Activated B cell treated with CpG ODN at 0.5 μM for 24 hours (primary cell): Measurements from ENCODE around the gene TUT1. TPM values are rescaled to one million over a fixed set of nuclear protein-coding genes. Genes with fewer than 3 reads are reported as not detected.
A peak's percentile ranks its signal among the peaks of the same experiment; 100 is the strongest.

Experiments
- ATAC-seq: fragments of 200-7000 bp; cut with Tn5 transposase; one replicate; pipeline ENCODE4 v1.10.0; 2021; ENCODE audit warnings: low read depth, mild to moderate bottlenecking, moderate library complexity
- CTCF ChIA-PET: fragments of 350-600 bp; sonication (Branson Sonifier 250); formaldehyde crosslinking; loops from one replicate; lab custom pipeline; 2021; ENCODE audit warnings: antibody characterized with exemption; lab: Charles Lee
- POLR2A ChIA-PET: fragments of 350-600 bp; sonication (Branson Sonifier 250); formaldehyde crosslinking; loops from one replicate; lab custom pipeline; 2021; ENCODE audit warnings: antibody characterized with exemption; lab: Charles Lee
- DNase-seq: peaks from one replicate; pipeline ENCODE4 v3.0.0; 2022
- H3K27ac Mint-ChIP-seq: one replicate; pipeline ENCODE4 v1.8.0; 2020; ENCODE audit warnings: mixed read lengths
- H3K27me3 Mint-ChIP-seq: one replicate; pipeline ENCODE4 v1.8.0; 2021; ENCODE audit warnings: mixed read lengths
- H3K36me3 Mint-ChIP-seq: one replicate; pipeline ENCODE4 v1.8.0; 2021; ENCODE audit warnings: low read depth, mixed read lengths
- H3K4me1 Mint-ChIP-seq: one replicate; pipeline ENCODE4 v1.8.0; 2021; ENCODE audit warnings: mixed read lengths
- H3K4me3 Mint-ChIP-seq: one replicate; pipeline ENCODE4 v1.8.0; 2020; ENCODE audit warnings: mild to moderate bottlenecking, mixed read lengths
- H3K9me3 Mint-ChIP-seq: one replicate; pipeline ENCODE4 v1.8.0; 2020; ENCODE audit warnings: mixed read lengths
- CTCF ChIP-seq: fragments of 200-600 bp; IDR thresholded peaks from one replicate; pipeline ENCODE4 v1.8.0; 2022; ENCODE audit warnings: antibody characterized with exemption, mild to moderate bottlenecking
- intact Hi-C: fragments of 100-400 bp; cut with micrococcal nuclease; formaldehyde crosslinking; loops from one replicate; pipeline ENCODE4 v1.15.1; 2024
- total RNA-seq: library from RNA; stranded (reverse); gene quantifications from 2 replicates; pipeline ENCODE4 v1.2.3, GENCODE V29; 2022

The TUT1 gene
- total RNA-seq, 1 donor from 2014 or later, result 30.9 TPM

- H3K36me3 Mint-ChIP-seq, result peaks cover 64% of the 10 kb centered on the region
- H3K27ac Mint-ChIP-seq, result no peak overlapping the region
- H3K27me3 Mint-ChIP-seq, result no peaks in the 10 kb centered on the region
- ATAC-seq (no peak), DNase-seq (no peak)
- H3K4me3 Mint-ChIP-seq, result no peak overlapping the region
- CTCF ChIA-PET, result interaction anchor here (1.0 to 1.4 kb wide), 2 partner anchors 13 to 18 kb away, joined by 3 read pairs; partner anchors contain the start of genes B3GAT3 and TUT1
- H3K4me1 Mint-ChIP-seq, result peaks cover 35% of the 10 kb centered on the region
- TF ChIP-seq CTCF, result no peak
- intact Hi-C loops, result no loop called here
- H3K9me3 Mint-ChIP-seq, result no peaks in the 10 kb centered on the region
- POLR2A ChIA-PET, result interaction anchor here (0.9 to 8.2 kb wide), 3 partner anchors 12 to 49 kb away, joined by 3 to 246 read pairs (median 4); partner anchors contain the start of genes INTS5 and TUT1
Measured at GRCh38 chr11:62604460-62605120, 13.3 kb upstream of the TUT1 start.

DNA sequence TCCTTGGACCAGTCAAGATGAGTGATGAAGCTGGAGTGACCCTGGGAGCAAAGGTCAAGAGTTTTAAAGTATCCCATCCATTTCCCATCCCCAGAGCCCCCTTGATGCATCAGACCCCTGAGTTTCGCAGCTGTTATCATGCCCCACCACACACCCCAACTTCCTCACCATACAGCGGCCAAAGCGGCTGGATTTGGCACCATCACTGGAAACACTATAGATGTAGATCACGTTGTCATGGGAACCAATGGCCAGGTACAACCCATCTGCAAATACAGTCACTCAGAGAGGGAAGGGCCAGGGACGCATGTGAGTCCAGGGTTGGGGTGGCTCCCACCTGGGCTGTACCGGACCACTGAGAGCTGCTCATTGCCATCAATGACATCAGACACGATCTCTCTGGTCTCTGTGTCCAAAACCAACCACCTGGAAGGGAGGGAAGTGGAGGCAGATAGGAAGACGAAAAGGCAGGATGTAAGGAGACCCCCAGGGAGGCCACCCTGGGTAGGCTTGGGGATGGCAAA is 12.5 kb upstream of the TUT1 start:
- no peaks in the 10 kb centered on the region for H3K27me3 Mint-ChIP-seq
- H3K9me3 Mint-ChIP-seq, result peaks cover 2% of the 10 kb centered on the region
- H3K4me1 Mint-ChIP-seq, result peaks cover 39% of the 10 kb centered on the region
- intact Hi-C loops, result loop anchor here (2.0 kb wide), 1 partner anchor 47 kb away; no protein-coding TSS in a partner anchor
- peak overlapping the region; percentile 75 for H3K4me3 Mint-ChIP-seq
- no peak for TF ChIP-seq CTCF
- ChIA-PET CTCF (interaction anchor here (1.0 kb wide), 1 partner anchor 12 kb away, joined by 3 read pairs; the partner anchor contains the start of gene TUT1), POLR2A (interaction anchor here (0.8 to 8.2 kb wide), 4 partner anchors 7 to 68 kb away, joined by 3 to 246 read pairs (median 4); partner anchors contain the start of genes INTS5, LBHD1, TUT1 and UQCC3)
- H3K27ac Mint-ChIP-seq, result no peak overlapping the region
- no peak for ATAC-seq
- no peak for DNase-seq
- H3K36me3 Mint-ChIP-seq, result peaks cover 69% of the 10 kb centered on the region

- intact Hi-C loops, result loop anchor here (2.0 kb wide), 1 partner anchor 46 kb away; no protein-coding TSS in a partner anchor
- H3K9me3 Mint-ChIP-seq, result peaks cover 2% of the 10 kb centered on the region
- TF ChIP-seq CTCF, result no peak
- ATAC-seq, result no peak
- ChIA-PET POLR2A (interaction anchor here (0.5 to 8.2 kb wide), 7 partner anchors 8 to 126 kb away, joined by 3 to 246 read pairs (median 3); partner anchors contain the start of genes C11orf98, CSKMT, INTS5 and LBHD1), CTCF (no interaction called here)
- H3K27ac Mint-ChIP-seq, result peak overlapping the region; percentile 75
- H3K27me3 Mint-ChIP-seq, result no peaks in the 10 kb centered on the region
- no peak for DNase-seq
- peaks cover 69% of the 10 kb centered on the region for H3K36me3 Mint-ChIP-seq
- peak overlapping the region; percentile 75 for H3K4me3 Mint-ChIP-seq
- H3K4me1 Mint-ChIP-seq, result peaks cover 45% of the 10 kb centered on the region
Measured at GRCh38 chr11:62603072-62603408, 11.7 kb upstream of the TUT1 start.

DNA sequence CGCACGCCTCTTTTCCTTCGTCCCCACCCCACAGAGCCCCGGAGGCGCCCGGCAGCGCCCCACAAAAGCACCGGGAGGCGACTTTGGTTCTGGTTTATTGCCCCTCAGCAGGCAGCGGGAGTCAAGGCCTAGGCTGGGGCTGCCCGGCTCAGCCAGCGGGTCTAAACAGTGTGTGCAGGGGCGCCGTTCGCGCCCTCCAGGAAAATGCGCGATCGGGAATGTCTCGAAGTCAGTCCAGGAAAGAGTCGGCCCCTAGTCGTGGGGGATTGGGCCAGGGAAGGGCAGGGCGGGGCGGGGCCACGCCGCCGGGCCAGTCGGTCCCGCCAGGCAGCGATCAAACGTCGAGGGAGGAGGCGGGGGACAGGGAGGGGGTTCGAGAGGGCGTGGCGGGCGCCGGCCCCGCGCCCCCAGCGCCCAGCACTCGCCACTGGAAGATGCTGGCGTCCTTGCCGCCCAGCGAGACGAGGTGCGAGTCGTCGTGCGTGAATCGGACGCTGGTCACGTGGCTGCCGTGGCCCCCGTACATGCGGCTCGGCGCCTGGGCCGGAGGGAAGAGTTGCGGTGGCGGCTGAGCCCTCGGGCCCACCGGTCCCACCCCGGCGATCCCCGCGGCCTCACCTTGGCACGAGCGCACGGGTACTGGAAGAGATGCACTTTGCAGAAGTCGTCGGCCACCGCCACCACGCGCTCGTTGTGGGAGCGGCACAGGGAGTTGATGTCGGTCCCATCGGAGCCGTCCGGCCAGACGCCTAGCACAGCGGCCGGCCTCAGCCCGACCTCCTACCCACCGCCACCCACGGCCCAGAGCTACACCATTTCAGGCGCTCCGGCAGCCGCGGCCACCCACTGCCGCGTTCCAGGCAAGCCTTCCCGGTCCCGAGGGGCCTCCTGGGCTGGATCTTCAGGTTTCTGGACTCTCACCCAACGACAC is 11.1 kb upstream of the TUT1 start:
- intact Hi-C loops, result loop anchor here (1.0 to 2.0 kb wide), 4 partner anchors 10 to 46 kb away; partner anchors contain the start of gene EML3
- no peak for TF ChIP-seq CTCF
- Mint-ChIP-seq H3K27ac (peak overlapping the region; percentile 97), H3K36me3 (peaks cover 69% of the 10 kb centered on the region), H3K9me3 (peaks cover 2% of the 10 kb centered on the region), H3K4me1 (peaks cover 43% of the 10 kb centered on the region), H3K27me3 (no peaks in the 10 kb centered on the region), H3K4me3 (peak overlapping the region; percentile 92)
- DNase-seq (peak; percentile 46), ATAC-seq (peak; percentile 2)
- ChIA-PET POLR2A (interaction anchor here (0.5 to 8.2 kb wide), 37 partner anchors 9 to 279 kb away, joined by 3 to 246 read pairs (median 8); partner anchors contain the start of genes B3GAT3, BSCL2, C11orf98 and CSKMT), CTCF (interaction anchor here (0.7 to 2.4 kb wide), 6 partner anchors 9 to 262 kb away, joined by 3 to 13 read pairs (median 6); partner anchors contain the start of gene TUT1)
